K562 (cell line): Measurements from ENCODE around the gene ARNT2. TPM values are rescaled to one million over a fixed set of nuclear protein-coding genes. Genes with fewer than 3 reads are reported as not detected.

Source experiments
- ATAC-seq: fragments of 200-7000 bp; cut with Tn5 transposase; 3 replicates; pipeline ENCODE4 v1.9.1; 2020; ENCODE audit warnings: moderate library complexity
- BruUV-seq: library from RNA; stranded (reverse); fragments of 400-500 nt; replicated peaks from 2 replicates; lab custom pipeline; 2021; lab: Mats Ljungman, UMichigan
- CTCF ChIA-PET: fragments of 300-600 bp; formaldehyde crosslinking; extraction: SDS; loops from one replicate; lab custom pipeline; 2021; ENCODE audit warnings: low intra/inter-chr PET ratio; lab: Yijun Ruan, JAX
- POLR2A ChIA-PET: fragments of 300-600, 350-650 bp; sonication (Branson Sonifier 250); formaldehyde crosslinking; extraction: SDS; loops from one replicate; lab custom pipeline; 2021; ENCODE audit warnings: antibody characterized with exemption, inconsistent platforms; lab: Yijun Ruan, JAX
- DNase-seq, 4 experiments: peaks; one replicate each; pipeline versions ENCODE4 v3.0.0 to v3.0.0-alpha.2; 2011 to 2018; ENCODE audit warnings: low spot score in 3 of 4, mixed read lengths in 3 of 4; ENCODE audit errors: extremely low read depth in 1 of 4
- FAIRE-seq: peaks from 2 replicates; lab custom pipeline; 2011; peaks lifted over from hg19 to GRCh38; lab: Jason Lieb, UNC
- H2AFZ ChIP-seq: 2 replicates; pipeline ENCODE4 v1.6.0; 2011; ENCODE audit warnings: low read depth, low read length, control low read depth, inconsistent platforms
- H3K27ac ChIP-seq: fragments of 200-600 bp; 3 replicates; pipeline ENCODE4 v1.8.0; 2011; ENCODE audit warnings: low read depth, mild to moderate bottlenecking, control low read depth, inconsistent platforms, low read length, moderate library complexity, mixed read lengths; ENCODE audit errors: extremely low read depth
- H3K27me3 ChIP-seq, 2 experiments: fragments of 300-600 bp in 1 of 2; 2 replicates in 1 of 2; 3 replicates in 1 of 2; pipeline versions ENCODE4 v1.6.0 to v1.8.0; 2011; ENCODE audit warnings: inconsistent platforms in 2 of 2, low read length in 2 of 2, mild to moderate bottlenecking in 1 of 2, mixed read lengths in 1 of 2, moderate library complexity in 1 of 2; ENCODE audit not compliant: control insufficient read depth in 2 of 2, insufficient read depth in 2 of 2
- H3K36me3 ChIP-seq: fragments of 300-600 bp; 3 replicates; pipeline ENCODE4 v1.8.0; 2011; ENCODE audit warnings: mild to moderate bottlenecking, low read length, inconsistent platforms; ENCODE audit not compliant: control insufficient read depth, insufficient read depth
- H3K4me1 ChIP-seq, 2 experiments: fragments of 200-600 bp in 1 of 2; replicated peaks in 1 of 2; 2 replicates in 1 of 2; 3 replicates in 1 of 2; pipeline versions ENCODE4 v1.5.1 to v1.8.0; 2011; ENCODE audit warnings: inconsistent platforms in 2 of 2, low read length in 2 of 2, mild to moderate bottlenecking in 1 of 2, mixed read lengths in 1 of 2, moderate library complexity in 1 of 2; ENCODE audit not compliant: control insufficient read depth in 2 of 2, insufficient read depth in 2 of 2
- H3K4me2 ChIP-seq: 2 replicates; pipeline ENCODE4 v1.6.1; 2011; ENCODE audit warnings: low read length, control low read depth, inconsistent platforms, mixed read lengths; ENCODE audit not compliant: insufficient read depth
- H3K4me3 ChIP-seq: fragments of 200-600 bp; sonication (generic), shearing (Covaris generic); 2 replicates; pipeline ENCODE4 v1.5.1; 2016; ENCODE audit warnings: control low read depth, inconsistent platforms
- H3K79me2 ChIP-seq: fragments of 200-600 bp; 3 replicates; pipeline ENCODE4 v1.8.0; 2011; ENCODE audit warnings: low read length, inconsistent platforms; ENCODE audit not compliant: control insufficient read depth, insufficient read depth
- H3K9ac ChIP-seq, 2 experiments: 2 replicates each; pipeline versions ENCODE4 v1.6.0 to v1.6.1; 2011; ENCODE audit warnings: low read depth in 2 of 2, low read length in 2 of 2, control low read depth in 1 of 2, inconsistent platforms in 1 of 2, mild to moderate bottlenecking in 1 of 2, mixed read lengths in 1 of 2; ENCODE audit not compliant: insufficient read depth in 1 of 2
- H3K9me1 ChIP-seq: one replicate; pipeline ENCODE4 v1.6.0; 2011; ENCODE audit warnings: inconsistent platforms, mild to moderate bottlenecking, low read length, moderate library complexity; ENCODE audit not compliant: control insufficient read depth, insufficient read depth
- H3K9me3 ChIP-seq: replicated peaks from 2 replicates; pipeline ENCODE4 v1.5.1; 2011; ENCODE audit warnings: low read depth, low read length, inconsistent platforms; ENCODE audit not compliant: control insufficient read depth, insufficient read depth
- H4K20me1 ChIP-seq: replicated peaks from 2 replicates; pipeline ENCODE4 v1.6.1; 2011; ENCODE audit warnings: low read length, inconsistent platforms, mixed read lengths; ENCODE audit not compliant: control insufficient read depth, insufficient read depth
- ASH1L ChIP-seq: fragments of 450-650 bp; IDR thresholded peaks from 2 replicates; pipeline ENCODE4 v1.6.1; 2018; ENCODE audit warnings: borderline replicate concordance, mild to moderate bottlenecking, low read depth; ENCODE audit not compliant: partially characterized antibody
- BRD9 ChIP-seq: fragments of 450-650 bp; IDR thresholded peaks from 2 replicates; pipeline ENCODE4 v1.6.1; 2018; ENCODE audit warnings: low read depth; ENCODE audit not compliant: partially characterized antibody
- CHD1 ChIP-seq: fragments of 200-600 bp; sonication (generic); IDR thresholded peaks from one replicate; pipeline ENCODE4 v1.6.1; 2012; ENCODE audit warnings: mild to moderate bottlenecking, moderate library complexity, low read length, inconsistent platforms
- TFAM ChIP-seq: fragments of 250-450 bp; sonication (Bioruptor Pico); conservative IDR thresholded peaks from 2 replicates; pipeline ENCODE4 v1.5.0; 2021; ENCODE audit warnings: mild to moderate bottlenecking, moderate library complexity
- ZNF174 ChIP-seq: fragments of 250-450 bp; sonication (Bioruptor Pico); IDR thresholded peaks from 2 replicates; pipeline ENCODE4 v1.4.0; 2020; ENCODE audit warnings: mild to moderate bottlenecking
- ZNF764 ChIP-seq: fragments of 250-450 bp; sonication (Bioruptor Pico); IDR thresholded peaks from 2 replicates; pipeline ENCODE4 v1.4.0; 2020; ENCODE audit warnings: low read depth, mild to moderate bottlenecking, moderate library complexity
- WGBS: fragments of 100-300 bp; shearing (Covaris generic); methylation state at CpG from one replicate; pipeline ENCODE4 v1.1.6; 2016; ENCODE audit warnings: low coverage, mixed read lengths; ENCODE audit not compliant: insufficient coverage; ENCODE audit errors: missing lambda C conversion rate; 5-methylcytosine and 5-hydroxymethylcytosine counted together
- in situ Hi-C: fragments of 300-500 bp; cut with MboI; formaldehyde crosslinking; loops from 4 replicates; pipeline ENCODE4 v1.15.0; 2018; ENCODE audit warnings: inconsistent platforms, mixed read lengths
- intact Hi-C: fragments of 100-400 bp; cut with micrococcal nuclease; formaldehyde crosslinking; loops from 2 replicates; pipeline ENCODE4 v1.14.2; 2022
- polyA plus RNA-seq, 8 experiments: library from polyadenylated mRNA; depleted of rRNA in 4 of 8; stranded (reverse) in 5 of 8; unstranded in 3 of 8; fragments of >200 nt; fragmentation: Nextera tagmentation in 2 of 8; fragmentation: Illumina TruSeq in 1 of 8; extraction: Ambion mirVana in 2 of 8; extraction: Trizol in 1 of 8; gene quantifications; 2 replicates each; pipeline versions ENCODE4 v1.2.1 to v1.2.3, GENCODE V29; 2011 to 2014; ENCODE audit warnings: inconsistent platforms in 1 of 8, missing spikeins in 1 of 8
- total RNA-seq, 7 experiments: library from RNA; depleted of rRNA in 6 of 7; stranded (reverse); fragments of >200 nt in 6 of 7; fragmentation: Illumina TruSeq in 2 of 7; extraction: Trizol in 2 of 7; gene quantifications; 2 replicates each; pipeline versions ENCODE4 v1.2.1 to v1.2.3, GENCODE V29; 2011 to 2021; ENCODE audit warnings: low replicate concordance in 1 of 7
- TF ChIP-seq, protein P1 (sequence below), 2 experiments: fragments of 450-650 bp; formaldehyde crosslinking in 1 of 2; IDR thresholded peaks; 2 replicates each; pipeline versions ENCODE4 v1.4.0 to v1.6.1; 2014 to 2020; ENCODE audit warnings: mild to moderate bottlenecking in 2 of 2, borderline replicate concordance in 1 of 2, low read depth in 1 of 2
- TF ChIP-seq, protein P2 (sequence below): fragments of 200-800 bp; sonication (Bioruptor generic); IDR thresholded peaks from 2 replicates; pipeline ENCODE4 v1.6.1; 2017; ENCODE audit warnings: missing genetic modification characterization, missing compliant biosample characterization
- TF ChIP-seq, protein P3 (sequence below): fragments of 250-450 bp; sonication (Bioruptor Pico); IDR thresholded peaks from 2 replicates; pipeline ENCODE4 v1.5.0; 2020; ENCODE audit warnings: mild to moderate bottlenecking, borderline replicate concordance

Gene ARNT2
- total and polyA plus RNA-seq, 9 of the 15 experiments (the other 6 are each of a cell fraction or from before 2014, with no cell fraction given), result 0.01 TPM; not detected in 8

DNA sequence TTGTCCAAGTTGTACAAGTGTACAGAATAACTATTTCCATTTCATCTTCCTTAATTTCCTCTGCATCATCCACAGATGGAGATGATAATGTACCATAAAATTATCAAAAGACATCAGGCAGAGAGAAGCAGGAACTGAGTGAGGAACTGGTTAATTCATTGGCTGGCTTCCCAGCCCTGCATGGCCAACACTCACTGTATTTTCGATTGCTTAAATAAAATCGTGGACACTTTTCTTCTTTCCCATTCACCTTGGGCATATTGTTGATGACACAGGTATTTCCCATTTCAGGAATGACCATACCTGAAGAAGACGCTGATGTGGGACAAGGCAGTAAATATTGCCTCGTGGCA is 146.7 kb downstream of the ARNT2 start:
- no peak for DNase-seq
- no peak for FAIRE-seq
- H3K36me3 ChIP-seq, result no peaks in the 10 kb centered on the region
- no peak overlapping the region for H3K4me2 ChIP-seq
- no peak overlapping the region for H3K4me3 ChIP-seq
- no peak overlapping the region for H3K27ac ChIP-seq
- no peaks in the 10 kb centered on the region for H3K27me3 ChIP-seq
- BruUV-seq, result no TSS peak
- no peak overlapping the region for H3K9ac ChIP-seq
- H3K9me3 ChIP-seq, result no peaks in the 10 kb centered on the region
- no peak for ATAC-seq
- H4K20me1 ChIP-seq, result no peaks in the 10 kb centered on the region
- no peaks in the 10 kb centered on the region for H3K79me2 ChIP-seq
- H2AFZ ChIP-seq, result no peak overlapping the region
- intact Hi-C loops (no loop called here), in situ Hi-C loops (no loop called here)
- WGBS, result 6% methylated on average over 4 of the region's 4 CpGs
- CTCF ChIA-PET, result no interaction called here
- H3K9me1 ChIP-seq, result no peaks in the 10 kb centered on the region
- POLR2A ChIA-PET, result no interaction called here
- no peaks in the 10 kb centered on the region for H3K4me1 ChIP-seq
- TF ChIP-seq ASH1L (no peak), ZNF764 (CRISPR knock-in tag) (no peak), CHD1 (no peak), TFAM (CRISPR knock-in tag) (no peak), ZNF174 (CRISPR knock-in tag) (no peak), BRD9 (no peak)
- TF ChIP-seq, protein P1, sequence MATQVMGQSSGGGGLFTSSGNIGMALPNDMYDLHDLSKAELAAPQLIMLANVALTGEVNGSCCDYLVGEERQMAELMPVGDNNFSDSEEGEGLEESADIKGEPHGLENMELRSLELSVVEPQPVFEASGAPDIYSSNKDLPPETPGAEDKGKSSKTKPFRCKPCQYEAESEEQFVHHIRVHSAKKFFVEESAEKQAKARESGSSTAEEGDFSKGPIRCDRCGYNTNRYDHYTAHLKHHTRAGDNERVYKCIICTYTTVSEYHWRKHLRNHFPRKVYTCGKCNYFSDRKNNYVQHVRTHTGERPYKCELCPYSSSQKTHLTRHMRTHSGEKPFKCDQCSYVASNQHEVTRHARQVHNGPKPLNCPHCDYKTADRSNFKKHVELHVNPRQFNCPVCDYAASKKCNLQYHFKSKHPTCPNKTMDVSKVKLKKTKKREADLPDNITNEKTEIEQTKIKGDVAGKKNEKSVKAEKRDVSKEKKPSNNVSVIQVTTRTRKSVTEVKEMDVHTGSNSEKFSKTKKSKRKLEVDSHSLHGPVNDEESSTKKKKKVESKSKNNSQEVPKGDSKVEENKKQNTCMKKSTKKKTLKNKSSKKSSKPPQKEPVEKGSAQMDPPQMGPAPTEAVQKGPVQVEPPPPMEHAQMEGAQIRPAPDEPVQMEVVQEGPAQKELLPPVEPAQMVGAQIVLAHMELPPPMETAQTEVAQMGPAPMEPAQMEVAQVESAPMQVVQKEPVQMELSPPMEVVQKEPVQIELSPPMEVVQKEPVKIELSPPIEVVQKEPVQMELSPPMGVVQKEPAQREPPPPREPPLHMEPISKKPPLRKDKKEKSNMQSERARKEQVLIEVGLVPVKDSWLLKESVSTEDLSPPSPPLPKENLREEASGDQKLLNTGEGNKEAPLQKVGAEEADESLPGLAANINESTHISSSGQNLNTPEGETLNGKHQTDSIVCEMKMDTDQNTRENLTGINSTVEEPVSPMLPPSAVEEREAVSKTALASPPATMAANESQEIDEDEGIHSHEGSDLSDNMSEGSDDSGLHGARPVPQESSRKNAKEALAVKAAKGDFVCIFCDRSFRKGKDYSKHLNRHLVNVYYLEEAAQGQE (IDR thresholded peaks at IDR 0.05; ENCODE audit: borderline replicate concordance), result no peak
- TF ChIP-seq, protein P1 (CRISPR knock-in tag; IDR thresholded peaks at IDR 0.05; ENCODE audit: low read depth), result no peak
- TF ChIP-seq, protein P2, sequence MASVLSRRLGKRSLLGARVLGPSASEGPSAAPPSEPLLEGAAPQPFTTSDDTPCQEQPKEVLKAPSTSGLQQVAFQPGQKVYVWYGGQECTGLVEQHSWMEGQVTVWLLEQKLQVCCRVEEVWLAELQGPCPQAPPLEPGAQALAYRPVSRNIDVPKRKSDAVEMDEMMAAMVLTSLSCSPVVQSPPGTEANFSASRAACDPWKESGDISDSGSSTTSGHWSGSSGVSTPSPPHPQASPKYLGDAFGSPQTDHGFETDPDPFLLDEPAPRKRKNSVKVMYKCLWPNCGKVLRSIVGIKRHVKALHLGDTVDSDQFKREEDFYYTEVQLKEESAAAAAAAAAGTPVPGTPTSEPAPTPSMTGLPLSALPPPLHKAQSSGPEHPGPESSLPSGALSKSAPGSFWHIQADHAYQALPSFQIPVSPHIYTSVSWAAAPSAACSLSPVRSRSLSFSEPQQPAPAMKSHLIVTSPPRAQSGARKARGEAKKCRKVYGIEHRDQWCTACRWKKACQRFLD (CRISPR knock-in tag), result no peak
- TF ChIP-seq, protein P3, sequence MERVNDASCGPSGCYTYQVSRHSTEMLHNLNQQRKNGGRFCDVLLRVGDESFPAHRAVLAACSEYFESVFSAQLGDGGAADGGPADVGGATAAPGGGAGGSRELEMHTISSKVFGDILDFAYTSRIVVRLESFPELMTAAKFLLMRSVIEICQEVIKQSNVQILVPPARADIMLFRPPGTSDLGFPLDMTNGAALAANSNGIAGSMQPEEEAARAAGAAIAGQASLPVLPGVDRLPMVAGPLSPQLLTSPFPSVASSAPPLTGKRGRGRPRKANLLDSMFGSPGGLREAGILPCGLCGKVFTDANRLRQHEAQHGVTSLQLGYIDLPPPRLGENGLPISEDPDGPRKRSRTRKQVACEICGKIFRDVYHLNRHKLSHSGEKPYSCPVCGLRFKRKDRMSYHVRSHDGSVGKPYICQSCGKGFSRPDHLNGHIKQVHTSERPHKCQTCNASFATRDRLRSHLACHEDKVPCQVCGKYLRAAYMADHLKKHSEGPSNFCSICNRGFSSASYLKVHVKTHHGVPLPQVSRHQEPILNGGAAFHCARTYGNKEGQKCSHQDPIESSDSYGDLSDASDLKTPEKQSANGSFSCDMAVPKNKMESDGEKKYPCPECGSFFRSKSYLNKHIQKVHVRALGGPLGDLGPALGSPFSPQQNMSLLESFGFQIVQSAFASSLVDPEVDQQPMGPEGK (CRISPR knock-in tag), result no peak
